Activated CD4-positive, alpha-beta T cell treated with anti-CD3 and anti-CD28 coated beads, Interleukin-2, amount 10 ng/mL, durations not matched to agents 7 days and 5 days (primary cell): ENCODE data around the gene TOMM22. TPM values are rescaled to one million over a fixed set of nuclear protein-coding genes. Genes with fewer than 3 reads are reported as not detected.
A peak's percentile ranks its signal among the peaks of the same experiment; 100 is the strongest.

Experiments used
- CTCF ChIA-PET: fragments of 350-600 bp; sonication (Branson Sonifier 250); formaldehyde crosslinking; loops from one replicate; lab custom pipeline; 2021; ENCODE audit warnings: antibody characterized with exemption; lab: Charles Lee
- POLR2A ChIA-PET: fragments of 350-600 bp; sonication (Branson Sonifier 250); formaldehyde crosslinking; loops from one replicate; lab custom pipeline; 2021; ENCODE audit warnings: antibody characterized with exemption; lab: Charles Lee
- DNase-seq: peaks from one replicate; pipeline ENCODE4 v3.0.0-alpha.2; 2020
- H3K27ac Mint-ChIP-seq: one replicate; pipeline ENCODE4 v1.8.0; 2021; ENCODE audit warnings: mild to moderate bottlenecking, moderate library complexity, mixed read lengths
- H3K27me3 Mint-ChIP-seq: one replicate; pipeline ENCODE4 v1.8.0; 2021; ENCODE audit warnings: mixed read lengths
- H3K36me3 Mint-ChIP-seq: one replicate; pipeline ENCODE4 v1.8.0; 2021; ENCODE audit warnings: low read depth, mixed read lengths
- H3K4me1 Mint-ChIP-seq: one replicate; pipeline ENCODE4 v1.8.0; 2021; ENCODE audit warnings: mixed read lengths
- H3K4me3 Mint-ChIP-seq: one replicate; pipeline ENCODE4 v1.8.0; 2021; ENCODE audit warnings: mild to moderate bottlenecking, moderate library complexity, mixed read lengths
- H3K9me3 Mint-ChIP-seq: one replicate; pipeline ENCODE4 v1.8.0; 2021; ENCODE audit warnings: mixed read lengths
- total RNA-seq, 2 experiments: library from RNA; stranded (reverse); gene quantifications; one replicate each; pipeline ENCODE4 v1.2.3, GENCODE V29; 2021

The TOMM22 gene
- total RNA-seq, 2 experiments from 2014 or later, result 83.0 to 88.9 TPM

GRCh38 chr22:38731703-38732161 is 50.0 kb downstream of the TOMM22 start:
- H3K27ac Mint-ChIP-seq, result peak overlapping the region; percentile 87

GRCh38 chr22:38732251-38732815 is 50.6 kb downstream of the TOMM22 start:
- Mint-ChIP-seq H3K27me3 (no peaks in the 10 kb centered on the region), H3K4me1 (peaks cover 40% of the 10 kb centered on the region), H3K4me3 (peak overlapping the region; percentile 45), H3K27ac (peak overlapping the region; percentile 87), H3K36me3 (peaks cover 61% of the 10 kb centered on the region), H3K9me3 (no peaks in the 10 kb centered on the region)
- no peak for DNase-seq
- CTCF ChIA-PET, result interaction anchor here (0.8 to 2.7 kb wide), 6 partner anchors 10 to 37 kb away, joined by 3 to 14 read pairs (median 5); no protein-coding TSS in a partner anchor
- POLR2A ChIA-PET, result no interaction called here

More at GRCh38 chr22:38731703-38732161, 50.0 kb downstream of the TOMM22 start:
- POLR2A ChIA-PET, result no interaction called here
- peaks cover 62% of the 10 kb centered on the region for H3K36me3 Mint-ChIP-seq
- DNase-seq, result peak; percentile 28
- CTCF ChIA-PET, result interaction anchor here (0.8 to 2.6 kb wide), 4 partner anchors 15 to 37 kb away, joined by 3 to 10 read pairs (median 4); no protein-coding TSS in a partner anchor
- H3K4me1 Mint-ChIP-seq, result peaks cover 34% of the 10 kb centered on the region
- no peaks in the 10 kb centered on the region for H3K27me3 Mint-ChIP-seq
- peak overlapping the region; percentile 45 for H3K4me3 Mint-ChIP-seq
- no peaks in the 10 kb centered on the region for H3K9me3 Mint-ChIP-seq

GRCh38 chr22:38733329-38733723 is 51.6 kb downstream of the TOMM22 start:
- ChIA-PET CTCF (interaction anchor here (1.0 to 2.7 kb wide), 9 partner anchors 9 to 26 kb away, joined by 3 to 16 read pairs (median 5); no protein-coding TSS in a partner anchor), POLR2A (interaction anchor here (1.1 to 1.6 kb wide), 2 partner anchors 8 to 27 kb away, joined by 4 to 5 read pairs; partner anchors contain the start of gene GTPBP1)
- Mint-ChIP-seq H3K4me1 (peaks cover 50% of the 10 kb centered on the region), H3K27me3 (no peaks in the 10 kb centered on the region), H3K4me3 (peak overlapping the region; percentile 34), H3K36me3 (peaks cover 67% of the 10 kb centered on the region), H3K27ac (peak overlapping the region; percentile 87), H3K9me3 (no peaks in the 10 kb centered on the region)
- peak; percentile 63 for DNase-seq

GRCh38 chr22:38733724-38734381 is 52.1 kb downstream of the TOMM22 start:
- H3K36me3 Mint-ChIP-seq, result peaks cover 69% of the 10 kb centered on the region
- DNase-seq, result no peak
- H3K4me3 Mint-ChIP-seq, result peak overlapping the region; percentile 34
- H3K27me3 Mint-ChIP-seq, result no peaks in the 10 kb centered on the region
- H3K27ac Mint-ChIP-seq, result peak overlapping the region; percentile 87
- CTCF ChIA-PET, result interaction anchor here (0.6 to 2.7 kb wide), 10 partner anchors 10 to 58 kb away, joined by 3 to 16 read pairs (median 4); no protein-coding TSS in a partner anchor
- H3K9me3 Mint-ChIP-seq, result no peaks in the 10 kb centered on the region
- H3K4me1 Mint-ChIP-seq, result peaks cover 50% of the 10 kb centered on the region
- POLR2A ChIA-PET, result interaction anchor here (1.1 to 1.6 kb wide), 3 partner anchors 9 to 28 kb away, joined by 3 to 5 read pairs (median 4); partner anchors contain the start of gene GTPBP1

GRCh38 chr22:38734421-38735100 is 52.8 kb downstream of the TOMM22 start:
- POLR2A ChIA-PET, result interaction anchor here (0.7 to 1.6 kb wide), 3 partner anchors 20 to 76 kb away, joined by 3 to 5 read pairs (median 3); partner anchors contain the start of gene GTPBP1
- Mint-ChIP-seq H3K4me1 (peaks cover 52% of the 10 kb centered on the region), H3K4me3 (peak overlapping the region; percentile 34), H3K27me3 (no peaks in the 10 kb centered on the region), H3K9me3 (no peaks in the 10 kb centered on the region), H3K36me3 (peaks cover 71% of the 10 kb centered on the region), H3K27ac (peak overlapping the region; percentile 87)
- no peak for DNase-seq
- CTCF ChIA-PET, result interaction anchor here (0.6 to 2.7 kb wide), 9 partner anchors 10 to 57 kb away, joined by 3 to 16 read pairs (median 4); partner anchors contain the start of gene TOMM22

Other genes with a start within 250 kb of the TOMM22 start
- gene KCNJ4, start 226.8 kb upstream of the TOMM22 start, total RNA-seq, result not detected
- gene KDELR3, start 213.9 kb upstream of the TOMM22 start, total RNA-seq, result under 1 TPM; 0.17 to 0.23 TPM
- gene DDX17, start 175.6 kb upstream of the TOMM22 start, total RNA-seq, result 100 to 1,000 TPM; 468 to 521 TPM
- gene DMC1, start 111.8 kb upstream of the TOMM22 start, total RNA-seq, result 10 to 100 TPM; 12.3 to 12.5 TPM
- under 1 TPM in 1 of 2 experiments, not detected in 1; 0.02 TPM for gene FAM227A, start 25.6 kb upstream of the TOMM22 start, total RNA-seq
- 10 to 100 TPM; 10.2 to 11.0 TPM for gene CBY1, start 25.3 kb upstream of the TOMM22 start, total RNA-seq
- 10 to 100 TPM; 56.4 to 61.8 TPM for gene JOSD1, start 19.0 kb downstream of the TOMM22 start, total RNA-seq
- 10 to 100 TPM; 68.5 to 77.1 TPM for gene GTPBP1, start 24.0 kb downstream of the TOMM22 start, total RNA-seq
- gene SUN2, start 74.0 kb downstream of the TOMM22 start, total RNA-seq, result 100 to 1,000 TPM; 582 to 702 TPM
- gene DNAL4, start 112.2 kb downstream of the TOMM22 start, total RNA-seq, result 10 to 100 TPM in 1 of 2 experiments, 1 to 10 TPM in 1; 7.9 to 10.2 TPM
- gene NPTXR, start 162.1 kb downstream of the TOMM22 start, total RNA-seq, result 1 to 10 TPM; 1.1 to 1.2 TPM
- gene CBX6, start 190.3 kb downstream of the TOMM22 start, total RNA-seq, result 10 to 100 TPM; 56.0 to 60.5 TPM